ENCODE results near the gene DUSP1.

- TF ChIP-seq POLR2A (IDR thresholded peaks at IDR 0.05) (no peak), CTCF (IDR thresholded peaks at IDR 0.05) (no peak)
Measured at GRCh38 chr5:172771439-172772111, 580 bp upstream of the DUSP1 start.

All from esophagus squamous epithelium (tissue), 4 donors.